GM10266 (cell line): ENCODE results near the gene OR4C11.

Source experiments
- DNase-seq: peaks from one replicate; pipeline ENCODE4 v3.0.0; 2012; ENCODE audit errors: extremely low spot score
- CTCF ChIP-seq: IDR thresholded peaks from 2 replicates; pipeline ENCODE4 v1.5.1; 2012; ENCODE audit warnings: mild to moderate bottlenecking, low read depth; ENCODE audit not compliant: control insufficient read depth, insufficient read depth; ENCODE audit errors: missing control alignments

The OR4C11 gene

GRCh38 chr11:55607545-55607944, at the start of gene OR4C11:
Gene OR4C11 (minus strand): TSS chr11:55607645. CDS start chr11:55604373, 3,272 bp downstream.
- DNase-seq, result no peak
- no peak for TF ChIP-seq CTCF

GRCh38 chr11:55655096-55655495, 47.7 kb upstream of the OR4C11 start:
- TF ChIP-seq CTCF, result no peak
- DNase-seq, result no peak

- DNase-seq, result no peak
- no peak for TF ChIP-seq CTCF
Measured at GRCh38 chr11:55652560-55652959, 45.1 kb upstream of the OR4C11 start.

GRCh38 chr11:55648027-55648426, 40.6 kb upstream of the OR4C11 start, which contains the start of gene OR4S2:
Gene OR4S2 (plus strand): TSS chr11:55648327. CDS start chr11:55650904, 2,577 bp downstream.
- TF ChIP-seq CTCF, result no peak
- no peak for DNase-seq

GRCh38 chr11:55634813-55635212, 27.4 kb upstream of the OR4C11 start, which contains the start of gene OR4P4:
Gene OR4P4 (plus strand): TSS chr11:55635113.
- DNase-seq, result no peak
- TF ChIP-seq CTCF, result no peak

GRCh38 chr11:55624531-55624930, 17.1 kb upstream of the OR4C11 start:
- TF ChIP-seq CTCF, result no peak
- DNase-seq, result no peak

- DNase-seq, result no peak
- TF ChIP-seq CTCF, result no peak
Measured at GRCh38 chr11:55572548-55572947, 34.9 kb downstream of the OR4C11 start.

- no peak for DNase-seq
- no peak for TF ChIP-seq CTCF
Measured at GRCh38 chr11:55571828-55572227, 35.6 kb downstream of the OR4C11 start, which contains the start of gene OR4C16. Gene OR4C16 (plus strand): TSS chr11:55572128. CDS start chr11:55572128, 0 bp downstream.
